ENCODE results near the gene FRMPD1.

The FRMPD1 gene

GRCh38 chr9:37660691-37661090, 9.9 kb downstream of the FRMPD1 start:
- no peak overlapping the region for H3K9ac ChIP-seq (ENCODE audit: insufficient read length)
- no peaks in the 10 kb centered on the region for H3K9me3 ChIP-seq (ENCODE audit: low read depth, low read length)
- H3K27ac ChIP-seq: no peak overlapping the region
- no peaks in the 10 kb centered on the region for H3K36me3 ChIP-seq (ENCODE audit: insufficient read depth, low read length)
- H3K4me3 ChIP-seq: no peak overlapping the region
- DNase-seq (ENCODE audit: low read depth, low spot score): no peak
- TF ChIP-seq FOXP2 (optimal IDR thresholded peaks at IDR 0.05; ENCODE audit: control extremely low read depth, extremely low read length, insufficient read depth) (no peak), POLR2AphosphoS5 (IDR thresholded peaks at IDR 0.05; ENCODE audit: borderline replicate concordance, low read depth, low read length) (no peak), EZH2 (IDR thresholded peaks at IDR 0.05) (no peak)

GRCh38 chr9:37663926-37664325, 13.2 kb downstream of the FRMPD1 start:
- H3K27ac ChIP-seq: no peak overlapping the region
- no peak for DNase-seq (ENCODE audit: low read depth, low spot score)
- TF ChIP-seq POLR2AphosphoS5 (IDR thresholded peaks at IDR 0.05; ENCODE audit: borderline replicate concordance, low read depth, low read length) (no peak), EZH2 (IDR thresholded peaks at IDR 0.05) (no peak), FOXP2 (optimal IDR thresholded peaks at IDR 0.05; ENCODE audit: control extremely low read depth, extremely low read length, insufficient read depth) (no peak)
- no peaks in the 10 kb centered on the region for H3K36me3 ChIP-seq (ENCODE audit: insufficient read depth, low read length)
- H3K4me3 ChIP-seq: no peak overlapping the region
- no peaks in the 10 kb centered on the region for H3K9me3 ChIP-seq (ENCODE audit: low read depth, low read length)
- H3K9ac ChIP-seq (ENCODE audit: insufficient read length): no peak overlapping the region

GRCh38 chr9:37667706-37668105, 17.0 kb downstream of the FRMPD1 start:
- no peak overlapping the region for H3K4me3 ChIP-seq
- no peaks in the 10 kb centered on the region for H3K9me3 ChIP-seq (ENCODE audit: low read depth, low read length)
- no peak overlapping the region for H3K9ac ChIP-seq (ENCODE audit: insufficient read length)
- TF ChIP-seq FOXP2 (optimal IDR thresholded peaks at IDR 0.05; ENCODE audit: control extremely low read depth, extremely low read length, insufficient read depth): no peak
- TF ChIP-seq POLR2AphosphoS5 (IDR thresholded peaks at IDR 0.05; ENCODE audit: borderline replicate concordance, low read depth, low read length): no peak
- TF ChIP-seq EZH2 (IDR thresholded peaks at IDR 0.05): no peak
- no peak overlapping the region for H3K27ac ChIP-seq
- H3K36me3 ChIP-seq (ENCODE audit: insufficient read depth, low read length): no peaks in the 10 kb centered on the region
- DNase-seq (ENCODE audit: low read depth, low spot score): no peak

- H3K9me3 ChIP-seq (ENCODE audit: low read depth, low read length): no peaks in the 10 kb centered on the region
- DNase-seq (ENCODE audit: low read depth, low spot score): no peak
- no peak overlapping the region for H3K4me3 ChIP-seq
- H3K9ac ChIP-seq (ENCODE audit: insufficient read length): no peak overlapping the region
- no peak for TF ChIP-seq FOXP2 (optimal IDR thresholded peaks at IDR 0.05; ENCODE audit: control extremely low read depth, extremely low read length, insufficient read depth)
- no peak for TF ChIP-seq POLR2AphosphoS5 (IDR thresholded peaks at IDR 0.05; ENCODE audit: borderline replicate concordance, low read depth, low read length)
- no peak for TF ChIP-seq EZH2 (IDR thresholded peaks at IDR 0.05)
- no peak overlapping the region for H3K27ac ChIP-seq
- H3K36me3 ChIP-seq (ENCODE audit: insufficient read depth, low read length): no peaks in the 10 kb centered on the region
Observed at GRCh38 chr9:37668116-37668601, 17.4 kb downstream of the FRMPD1 start.

GRCh38 chr9:37669232-37669631, 18.5 kb downstream of the FRMPD1 start:
- Histone ChIP-seq H3K4me3 (no peak overlapping the region), H3K36me3 (ENCODE audit: insufficient read depth, low read length) (no peaks in the 10 kb centered on the region), H3K9ac (ENCODE audit: insufficient read length) (no peak overlapping the region), H3K9me3 (ENCODE audit: low read depth, low read length) (no peaks in the 10 kb centered on the region), H3K27ac (no peak overlapping the region)
- TF ChIP-seq EZH2 (IDR thresholded peaks at IDR 0.05) (no peak), POLR2AphosphoS5 (IDR thresholded peaks at IDR 0.05; ENCODE audit: borderline replicate concordance, low read depth, low read length) (no peak), FOXP2 (optimal IDR thresholded peaks at IDR 0.05; ENCODE audit: control extremely low read depth, extremely low read length, insufficient read depth) (no peak)
- no peak for DNase-seq (ENCODE audit: low read depth, low spot score)

GRCh38 chr9:37675661-37676060, 24.9 kb downstream of the FRMPD1 start:
- no peak overlapping the region for H3K9ac ChIP-seq (ENCODE audit: insufficient read length)
- TF ChIP-seq FOXP2 (optimal IDR thresholded peaks at IDR 0.05; ENCODE audit: control extremely low read depth, extremely low read length, insufficient read depth) (no peak), POLR2AphosphoS5 (IDR thresholded peaks at IDR 0.05; ENCODE audit: borderline replicate concordance, low read depth, low read length) (no peak), EZH2 (IDR thresholded peaks at IDR 0.05) (no peak)
- no peaks in the 10 kb centered on the region for H3K9me3 ChIP-seq (ENCODE audit: low read depth, low read length)
- DNase-seq (ENCODE audit: low read depth, low spot score): no peak
- H3K27ac ChIP-seq: no peak overlapping the region
- no peaks in the 10 kb centered on the region for H3K36me3 ChIP-seq (ENCODE audit: insufficient read depth, low read length)
- no peak overlapping the region for H3K4me3 ChIP-seq

GRCh38 chr9:37676411-37676830, 25.7 kb downstream of the FRMPD1 start:
- no peak for DNase-seq (ENCODE audit: low read depth, low spot score)
- Histone ChIP-seq H3K4me3 (no peak overlapping the region), H3K9me3 (ENCODE audit: low read depth, low read length) (no peaks in the 10 kb centered on the region), H3K27ac (no peak overlapping the region), H3K36me3 (ENCODE audit: insufficient read depth, low read length) (no peaks in the 10 kb centered on the region), H3K9ac (ENCODE audit: insufficient read length) (no peak overlapping the region)
- TF ChIP-seq EZH2 (IDR thresholded peaks at IDR 0.05) (no peak), FOXP2 (optimal IDR thresholded peaks at IDR 0.05; ENCODE audit: control extremely low read depth, extremely low read length, insufficient read depth) (no peak), POLR2AphosphoS5 (IDR thresholded peaks at IDR 0.05; ENCODE audit: borderline replicate concordance, low read depth, low read length) (no peak)

- TF ChIP-seq EZH2 (IDR thresholded peaks at IDR 0.05): no peak
- TF ChIP-seq FOXP2 (optimal IDR thresholded peaks at IDR 0.05; ENCODE audit: control extremely low read depth, extremely low read length, insufficient read depth): no peak
- no peak for TF ChIP-seq POLR2AphosphoS5 (IDR thresholded peaks at IDR 0.05; ENCODE audit: borderline replicate concordance, low read depth, low read length)
- Histone ChIP-seq H3K36me3 (ENCODE audit: insufficient read depth, low read length) (no peaks in the 10 kb centered on the region), H3K9me3 (ENCODE audit: low read depth, low read length) (no peaks in the 10 kb centered on the region), H3K4me3 (no peak overlapping the region), H3K9ac (ENCODE audit: insufficient read length) (no peak overlapping the region), H3K27ac (no peak overlapping the region)
- DNase-seq (ENCODE audit: low read depth, low spot score): no peak
Observed at GRCh38 chr9:37677435-37677834, 26.7 kb downstream of the FRMPD1 start.

- H3K27ac ChIP-seq: no peak overlapping the region
- no peak overlapping the region for H3K4me3 ChIP-seq
- H3K9ac ChIP-seq (ENCODE audit: insufficient read length): no peak overlapping the region
- no peaks in the 10 kb centered on the region for H3K9me3 ChIP-seq (ENCODE audit: low read depth, low read length)
- TF ChIP-seq EZH2 (IDR thresholded peaks at IDR 0.05) (no peak), FOXP2 (optimal IDR thresholded peaks at IDR 0.05; ENCODE audit: control extremely low read depth, extremely low read length, insufficient read depth) (no peak), POLR2AphosphoS5 (IDR thresholded peaks at IDR 0.05; ENCODE audit: borderline replicate concordance, low read depth, low read length) (no peak)
- DNase-seq (ENCODE audit: low read depth, low spot score): no peak
- H3K36me3 ChIP-seq (ENCODE audit: insufficient read depth, low read length): no peaks in the 10 kb centered on the region
Observed at GRCh38 chr9:37678789-37679273, 28.1 kb downstream of the FRMPD1 start.

Measured in SK-N-MC (cell line).